ENCODE measurements around the gene MPL. TPM values are rescaled to one million over a fixed set of nuclear protein-coding genes. Genes with fewer than 3 reads are reported as not detected.

Gene MPL
- total and polyA plus RNA-seq, 2 of the 8 experiments (the other 6 are each of a cell fraction or from before 2014, with no cell fraction given) = 0.08 TPM; not detected in 1

- Histone ChIP-seq H3K4ac (replicated peaks; ENCODE audit: insufficient read length, low read depth, low read length) (no peak overlapping the region), H3K23me2 (ENCODE audit: low read depth, low read length) (no peaks in the 10 kb centered on the region; the same call in 1 of the 2 replicates), H2BK12ac (ENCODE audit: low read depth, low read length) (no peak overlapping the region), H4K20me1 (replicated peaks in 1 of 2; ENCODE audit: control insufficient read depth in 1 of 2, insufficient read depth in 2 of 2, low read length in 2 of 2) (no peaks in the 10 kb centered on the region), H4K91ac (replicated peaks; ENCODE audit: insufficient read length, low read length) (no peak overlapping the region), H2BK120ac (replicated peaks; ENCODE audit: low read depth, low read length) (no peak overlapping the region), H3K27ac (ENCODE audit: low read depth, low read length) (no peak overlapping the region), H4K5ac (ENCODE audit: insufficient read length, low read depth, low read length) (no peak overlapping the region), H3K9me3 (ENCODE audit: insufficient read depth in 2 of 2, low read depth in 1 of 2, low read length in 1 of 2) (no peaks in the 10 kb centered on the region), H3K4me3 (ENCODE audit: extremely low read depth in 1 of 4, insufficient read depth in 2 of 4, low read depth in 3 of 4, low read length in 4 of 4) (no peak overlapping the region), H3K79me2 (ENCODE audit: control insufficient read depth in 1 of 2, insufficient read depth in 2 of 2, low read length in 2 of 2) (no peaks in the 10 kb centered on the region), H3K14ac (ENCODE audit: insufficient read length) (no peak overlapping the region), H2AFZ (ENCODE audit: low read length) (no peak overlapping the region), H3K18ac (ENCODE audit: extremely low read depth, low read length) (no peak overlapping the region), H3K23ac (ENCODE audit: insufficient read length) (no peak overlapping the region), H2BK20ac (ENCODE audit: low read length) (no peak overlapping the region), H4K8ac (ENCODE audit: extremely low read depth, insufficient read depth, low read length) (no peak overlapping the region), H2AK5ac (ENCODE audit: low read depth, low read length) (no peak overlapping the region), H3K9ac (replicated peaks in 1 of 4; ENCODE audit: extremely low read depth in 1 of 4, low read depth in 3 of 4, low read length in 3 of 4) (no peak overlapping the region), H3K79me1 (ENCODE audit: low read depth, low read length) (no peaks in the 10 kb centered on the region), H2BK5ac (ENCODE audit: low read depth, low read length) (no peak overlapping the region), H3K4me1 (replicated peaks in 1 of 4; ENCODE audit: control insufficient read depth in 3 of 4, insufficient read depth in 4 of 4, low read length in 3 of 4) (peaks cover 0 to 8% (median 4%) of the 10 kb centered on the region in 4 experiments; a peak in 4 of 7 replicates), H3K4me2 (ENCODE audit: insufficient read depth in 1 of 2, low read depth in 2 of 2, low read length in 2 of 2) (no peak overlapping the region), H2BK15ac (ENCODE audit: low read length) (no peak overlapping the region), H3K56ac (replicated peaks; ENCODE audit: insufficient read length, low read depth, low read length) (no peak overlapping the region), H3K27me3 (replicated peaks in 1 of 4; ENCODE audit: control insufficient read depth in 3 of 4, extremely low read depth in 1 of 4, insufficient read depth in 3 of 4, low read length in 3 of 4) (no peaks in the 10 kb centered on the region), H3K36me3 (ENCODE audit: control insufficient read depth in 2 of 4, insufficient read depth in 4 of 4, low read length in 3 of 4) (no peaks in the 10 kb centered on the region)
- DNase-seq (ENCODE audit: low read depth in 1 of 2, low spot score in 2 of 2) (no peak), FAIRE-seq (no peak)
- TF ChIP-seq RFX5 (IDR thresholded peaks at IDR 0.05; ENCODE audit: borderline replicate concordance, low read depth, low read length) (no peak), RXRA (IDR thresholded peaks at IDR 0.05; ENCODE audit: insufficient read depth, low read depth, low read length) (no peak), CHD2 (IDR thresholded peaks at IDR 0.05; ENCODE audit: low read length) (no peak), BCL11A (IDR thresholded peaks at IDR 0.05; ENCODE audit: low read depth in 2 of 2, low read length in 2 of 2) (no peak), TEAD4 (IDR thresholded peaks at IDR 0.05; ENCODE audit: low read depth, low read length) (no peak), SUZ12 (IDR thresholded peaks at IDR 0.05; ENCODE audit: low read length) (no peak), ZNF274 (IDR thresholded peaks at IDR 0.05; ENCODE audit: borderline replicate concordance, extremely low read depth, low read length) (no peak), CBX5 (IDR thresholded peaks at IDR 0.05; ENCODE audit: low read depth, low read length) (no peak), NRF1 (IDR thresholded peaks at IDR 0.05; ENCODE audit: low read depth, low read length) (no peak), HDAC6 (IDR thresholded peaks at IDR 0.05; ENCODE audit: low read depth, low read length) (no peak), SIN3A (conservative IDR thresholded peaks at IDR 0.05 in 1 of 2, IDR thresholded peaks at IDR 0.05 in 1 of 2; ENCODE audit: low read depth in 1 of 2, low read length in 2 of 2) (no peak), CTCF (IDR thresholded peaks at IDR 0.05; ENCODE audit: control extremely low read depth in 1 of 3, insufficient read depth in 1 of 3, low read depth in 1 of 3, low read length in 3 of 3) (no peak)
- ChIA-PET POLR2A (ENCODE audit: partially characterized antibody) (interaction anchor here (5.0 kb wide), 1 partner anchor 66 kb away, joined by 19 read pairs; the partner anchor contains the start of gene CDC20), CTCF (ENCODE audit: partially characterized antibody) (interaction anchor here (0.9 to 1.5 kb wide), 2 partner anchors 26 to 66 kb away, joined by 3 read pairs; no protein-coding TSS in a partner anchor)
- WGBS, 2 experiments (ENCODE audit: extremely low coverage in 1 of 2, insufficient coverage in 1 of 2, insufficient read length in 1 of 2, insufficient replicate concordance in 2 of 2, low coverage in 1 of 2, low lambda C conversion rate in 2 of 2, missing lambda C conversion rate in 1 of 2) = 77% methylated on average over 7 of the region's 7 CpGs; no CpG with 5 or more reads in 1 of the 2 experiments
Observed at GRCh38 chr1:43292216-43292615, 45.4 kb upstream of the MPL start.
